ENCODE results near the gene PITX2. TPM values are rescaled to one million over a fixed set of nuclear protein-coding genes. Genes with fewer than 3 reads are reported as not detected.
A peak's percentile ranks its signal among the peaks of the same experiment; 100 is the strongest.

Gene PITX2
- total RNA-seq: under 1 TPM in 1 of 2 donors, not detected in 1; 0.13 TPM

DNA sequence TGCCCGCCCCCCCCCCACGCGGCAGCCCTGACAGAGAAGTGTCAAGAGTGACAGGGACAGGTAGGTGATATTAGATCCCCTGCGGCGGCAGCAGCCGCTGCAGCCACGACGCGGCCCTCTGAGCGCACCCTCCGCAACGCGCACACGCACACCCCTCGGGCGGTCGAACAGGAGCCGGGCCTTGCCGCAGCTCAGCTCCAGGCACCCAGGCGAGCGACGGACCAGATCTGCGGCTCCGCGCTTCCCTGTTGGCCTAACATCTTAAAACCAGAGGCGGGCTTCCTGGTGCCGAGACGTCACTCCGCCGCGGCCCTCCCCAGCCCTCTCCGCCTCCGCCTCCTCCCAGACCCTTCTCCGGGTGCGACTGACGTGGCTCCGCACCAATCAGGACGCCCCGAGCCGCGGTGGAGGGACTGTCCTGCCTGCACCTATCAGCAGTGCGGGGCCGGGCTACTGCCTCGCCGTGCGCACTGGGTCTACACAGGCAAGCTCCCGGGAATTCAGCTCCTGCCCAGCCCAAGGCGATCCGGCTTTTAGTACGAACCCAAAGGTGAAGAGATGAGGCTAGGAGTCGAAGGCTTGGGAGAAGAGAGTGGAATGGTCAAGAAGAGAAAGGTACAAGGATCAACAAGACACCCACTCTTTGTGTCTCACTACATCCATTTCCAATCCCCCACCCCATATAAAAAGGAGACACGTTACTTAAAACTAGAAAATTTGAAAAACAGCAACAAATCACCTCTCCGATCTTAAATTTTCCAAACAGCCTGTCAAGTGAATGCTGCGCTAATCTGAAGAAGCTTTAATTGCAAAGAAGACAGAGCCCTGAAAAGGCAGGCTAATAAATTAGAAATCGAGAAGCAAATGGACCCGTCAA, at the start of gene PITX2:
Gene PITX2, minus strand, starts transcription at position 237 of the 877 bp plus-strand sequence. CDS start 617 bp downstream, outside the sequence.
- ATAC-seq (replicated peaks): peak; percentile 78
- peaks cover 13% of the 10 kb centered on the region for H3K9me3 Mint-ChIP-seq
- H3K27me3 Mint-ChIP-seq: peaks cover 72% of the 10 kb centered on the region
- H3K36me3 Mint-ChIP-seq (ENCODE audit: low read depth): peaks cover 34% of the 10 kb centered on the region
- peak within 1 kb of the TSS; percentile 54 for H3K4me3 Mint-ChIP-seq
- peaks cover 5% of the 10 kb centered on the region for H3K4me1 Mint-ChIP-seq
- H3K27ac Mint-ChIP-seq: no peak within 1 kb of the TSS

DNA sequence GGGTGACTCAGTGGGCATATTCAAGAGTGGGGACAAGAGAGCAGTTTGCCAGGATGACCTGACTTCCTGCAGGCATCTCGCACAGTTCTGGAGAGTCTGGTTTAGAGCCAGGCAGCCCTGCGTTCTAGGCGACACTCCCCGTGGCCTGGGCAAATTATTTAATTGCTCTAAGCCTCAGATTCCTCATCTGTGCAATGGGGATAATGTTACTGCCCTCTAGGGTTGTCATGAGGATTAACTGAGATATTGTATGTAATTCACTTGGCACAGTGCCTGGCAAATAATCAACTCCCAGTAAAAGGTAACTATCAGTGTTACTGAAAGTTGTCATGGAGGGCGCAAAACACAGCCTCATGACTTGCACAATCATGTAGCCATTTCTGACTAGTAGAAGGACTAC, 48.8 kb upstream of the PITX2 start:
- ATAC-seq (replicated peaks): no peak
- Mint-ChIP-seq H3K4me3 (no peak overlapping the region), H3K36me3 (ENCODE audit: low read depth) (no peaks in the 10 kb centered on the region), H3K4me1 (no peaks in the 10 kb centered on the region), H3K27me3 (no peaks in the 10 kb centered on the region), H3K27ac (no peak overlapping the region), H3K9me3 (no peaks in the 10 kb centered on the region)

DNA sequence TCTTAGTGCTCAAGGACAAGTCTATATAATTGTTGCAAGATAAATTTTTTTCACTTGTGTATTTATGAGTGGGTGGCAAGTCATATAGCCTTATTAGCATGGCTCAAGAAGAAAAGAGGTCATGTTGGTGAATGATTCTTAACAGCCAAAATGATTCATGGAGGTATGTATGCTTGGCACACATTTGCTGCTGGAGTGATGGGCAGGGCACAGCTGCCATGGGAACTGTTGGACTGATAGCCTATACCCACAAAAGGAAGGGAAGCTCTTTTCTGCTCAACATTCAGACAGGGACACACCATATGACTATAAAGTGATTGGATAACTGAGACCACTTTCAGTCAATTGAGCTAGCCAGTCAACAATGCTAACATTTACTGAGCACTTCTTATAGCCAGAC, 46.8 kb upstream of the PITX2 start:
- Mint-ChIP-seq H3K27ac (no peak overlapping the region), H3K4me3 (no peak overlapping the region), H3K36me3 (ENCODE audit: low read depth) (no peaks in the 10 kb centered on the region), H3K9me3 (no peaks in the 10 kb centered on the region), H3K27me3 (peaks cover 1% of the 10 kb centered on the region), H3K4me1 (no peaks in the 10 kb centered on the region)
- no peak for ATAC-seq (replicated peaks)

DNA sequence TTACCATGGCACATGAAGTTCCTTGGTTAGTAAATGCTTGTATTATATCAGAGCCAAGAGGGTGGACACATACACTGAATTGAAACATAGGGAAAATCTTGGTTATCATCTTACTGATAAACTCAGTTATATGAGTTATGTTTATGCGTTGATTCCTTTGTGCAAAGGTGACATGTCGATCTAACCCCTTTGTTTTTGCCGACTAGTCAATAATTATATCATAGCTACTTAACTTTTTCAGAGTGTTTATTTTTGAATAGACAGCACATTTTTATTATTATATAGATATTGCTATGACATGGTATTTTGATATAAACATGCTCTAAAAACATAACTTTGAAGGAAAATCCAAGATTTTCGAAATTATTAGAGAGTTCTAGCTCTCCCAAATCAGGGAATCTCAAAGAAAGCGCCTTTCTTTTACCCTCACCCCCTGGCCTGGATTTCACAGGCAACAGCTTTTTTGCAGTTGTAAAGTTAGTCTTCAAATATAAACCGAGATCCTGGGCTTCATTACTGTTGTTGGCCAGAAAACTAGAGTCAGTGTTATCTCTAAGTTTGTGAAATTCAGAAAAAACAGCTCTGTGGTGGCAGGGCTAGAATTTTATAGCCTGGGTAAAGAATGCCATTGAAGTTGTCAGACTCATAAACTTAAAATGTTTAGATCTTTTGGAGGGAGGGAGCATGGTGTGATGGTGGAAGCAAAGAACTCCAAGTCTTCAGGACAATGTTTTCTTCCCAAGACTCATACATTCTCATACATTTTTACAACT, 45.8 kb upstream of the PITX2 start:
- no peak for ATAC-seq (replicated peaks)
- Mint-ChIP-seq H3K36me3 (ENCODE audit: low read depth) (no peaks in the 10 kb centered on the region), H3K4me3 (no peak overlapping the region), H3K4me1 (no peaks in the 10 kb centered on the region), H3K27me3 (peaks cover 9% of the 10 kb centered on the region), H3K27ac (no peak overlapping the region), H3K9me3 (no peaks in the 10 kb centered on the region)

DNA sequence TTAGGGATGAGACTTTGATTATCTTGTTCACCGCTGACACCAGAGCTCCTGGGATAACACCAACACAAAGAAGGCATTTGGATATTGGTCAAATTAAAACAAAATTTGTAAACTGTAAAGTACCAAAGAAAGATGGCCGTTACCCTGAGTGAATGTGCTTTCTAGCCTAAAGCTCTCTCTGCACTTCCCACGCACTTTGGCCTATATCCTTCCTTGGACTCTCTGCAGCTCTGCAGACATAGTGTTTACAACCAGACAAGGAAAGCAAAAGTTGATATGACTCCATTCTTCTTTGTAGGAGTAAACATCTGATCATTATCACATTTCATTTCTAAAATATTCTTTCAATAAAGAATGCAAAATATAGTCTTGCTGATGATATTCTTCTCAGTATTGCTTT, 44.8 kb upstream of the PITX2 start:
- Mint-ChIP-seq H3K4me3 (no peak overlapping the region), H3K27me3 (peaks cover 9% of the 10 kb centered on the region), H3K27ac (no peak overlapping the region), H3K9me3 (no peaks in the 10 kb centered on the region), H3K36me3 (ENCODE audit: low read depth) (no peaks in the 10 kb centered on the region), H3K4me1 (no peaks in the 10 kb centered on the region)
- no peak for ATAC-seq (replicated peaks)

- Mint-ChIP-seq H3K4me3 (no peak overlapping the region), H3K9me3 (no peaks in the 10 kb centered on the region), H3K36me3 (ENCODE audit: low read depth) (no peaks in the 10 kb centered on the region), H3K27me3 (peaks cover 14% of the 10 kb centered on the region), H3K27ac (no peak overlapping the region), H3K4me1 (no peaks in the 10 kb centered on the region)
- ATAC-seq (replicated peaks): no peak
These were observed 43.2 kb upstream of the PITX2 start for GRCh38 chr4:110666030-110666429.

GRCh38 chr4:110663738-110664444, 41.0 kb upstream of the PITX2 start:
- ATAC-seq (replicated peaks): no peak
- Mint-ChIP-seq H3K36me3 (ENCODE audit: low read depth) (no peaks in the 10 kb centered on the region), H3K9me3 (no peaks in the 10 kb centered on the region), H3K27me3 (peaks cover 23% of the 10 kb centered on the region), H3K4me1 (no peaks in the 10 kb centered on the region), H3K4me3 (no peak overlapping the region), H3K27ac (no peak overlapping the region)

DNA sequence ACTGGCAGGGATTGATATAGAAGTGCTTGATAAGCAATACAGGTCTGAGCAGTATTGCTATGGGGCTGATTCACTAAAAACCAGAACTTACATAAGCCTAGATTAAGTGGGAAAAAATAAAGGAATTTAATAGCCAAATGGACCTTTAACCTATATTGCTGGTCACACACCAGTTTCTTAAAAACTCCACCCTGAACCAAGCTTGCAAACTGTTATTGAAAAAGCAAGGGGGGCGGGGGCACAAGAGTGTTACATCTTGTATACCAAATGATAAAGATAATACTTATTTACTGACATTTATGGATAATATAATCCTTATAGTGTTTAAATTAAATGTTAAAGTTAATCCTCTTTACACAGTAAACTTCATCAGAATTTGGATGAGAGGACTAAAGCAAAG, 40.3 kb upstream of the PITX2 start:
- no peak for ATAC-seq (replicated peaks)
- H3K9me3 Mint-ChIP-seq: no peaks in the 10 kb centered on the region
- no peak overlapping the region for H3K4me3 Mint-ChIP-seq
- H3K27me3 Mint-ChIP-seq: peaks cover 26% of the 10 kb centered on the region
- H3K36me3 Mint-ChIP-seq (ENCODE audit: low read depth): no peaks in the 10 kb centered on the region
- H3K27ac Mint-ChIP-seq: no peak overlapping the region
- no peaks in the 10 kb centered on the region for H3K4me1 Mint-ChIP-seq

- Mint-ChIP-seq H3K27me3 (peaks cover 32% of the 10 kb centered on the region), H3K4me1 (no peaks in the 10 kb centered on the region), H3K36me3 (ENCODE audit: low read depth) (no peaks in the 10 kb centered on the region), H3K27ac (no peak overlapping the region), H3K4me3 (no peak overlapping the region), H3K9me3 (no peaks in the 10 kb centered on the region)
- ATAC-seq (replicated peaks): no peak
These were observed 37.9 kb upstream of the PITX2 start for GRCh38 chr4:110660755-110661154.

DNA sequence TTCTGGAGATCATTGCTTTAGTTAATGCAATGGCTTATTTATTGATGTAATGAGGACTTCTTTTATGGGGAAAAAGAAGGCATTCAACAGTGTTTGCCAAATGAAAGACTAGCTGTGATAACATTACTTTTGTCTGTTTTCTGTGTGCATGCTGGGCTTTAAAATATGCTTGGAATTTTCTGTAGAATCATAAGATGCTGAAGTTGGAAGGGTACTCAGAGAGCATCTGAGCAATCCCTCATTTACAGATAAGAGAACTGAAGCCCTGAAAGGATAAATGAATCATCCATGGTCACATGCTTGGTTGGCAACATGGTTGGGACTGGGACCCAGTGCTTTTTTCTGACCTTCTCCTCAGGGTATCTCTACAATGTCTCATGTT, 31.4 kb upstream of the PITX2 start:
- Mint-ChIP-seq H3K4me3 (no peak overlapping the region), H3K36me3 (ENCODE audit: low read depth) (no peaks in the 10 kb centered on the region), H3K27ac (no peak overlapping the region), H3K9me3 (no peaks in the 10 kb centered on the region), H3K27me3 (peaks cover 22% of the 10 kb centered on the region), H3K4me1 (no peaks in the 10 kb centered on the region)
- ATAC-seq (replicated peaks): no peak

DNA sequence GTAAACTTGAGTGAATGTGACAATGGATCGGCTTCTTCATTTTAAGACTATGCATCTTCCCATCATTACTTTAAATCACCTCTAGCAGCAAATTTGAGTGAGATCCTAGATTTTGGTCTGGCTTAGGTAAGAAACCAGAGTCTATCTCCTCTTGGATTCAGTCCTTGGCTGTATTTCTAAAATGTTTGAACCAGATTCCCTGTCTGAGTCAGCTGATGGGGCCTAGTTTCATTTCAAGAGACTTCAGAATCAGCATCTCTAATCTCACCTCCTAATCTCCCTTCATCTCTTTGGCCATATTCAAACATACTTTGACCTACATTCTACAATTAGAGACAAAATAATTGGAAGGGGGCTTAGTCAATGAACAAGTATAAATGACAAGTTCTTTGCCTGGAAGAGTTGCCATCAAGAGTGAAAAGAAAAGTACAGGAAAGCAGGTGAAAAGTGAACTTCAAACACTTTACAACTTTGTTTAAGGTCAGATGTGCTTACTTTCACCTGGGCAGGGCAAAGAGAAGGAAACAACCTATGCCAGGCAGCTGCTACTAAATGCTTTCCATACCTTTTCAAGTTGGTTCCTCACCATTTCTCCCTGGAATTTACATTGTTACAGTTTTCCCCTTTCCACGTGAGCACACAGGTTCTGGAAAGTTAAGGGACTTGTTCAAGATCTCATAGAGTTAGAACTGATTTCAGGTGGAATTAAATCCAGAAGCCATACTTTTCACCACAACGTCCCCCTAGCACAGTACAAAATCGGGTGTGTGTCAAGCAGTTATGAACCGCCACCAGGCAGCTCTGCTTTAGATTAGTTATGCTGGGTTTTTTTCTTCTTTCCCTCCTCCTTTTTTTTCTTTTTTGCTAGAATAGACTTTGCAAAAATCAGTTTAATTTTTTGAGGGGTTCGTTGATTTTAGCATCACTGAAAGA, 30.7 kb upstream of the PITX2 start:
- no peak overlapping the region for H3K27ac Mint-ChIP-seq
- H3K9me3 Mint-ChIP-seq: no peaks in the 10 kb centered on the region
- H3K27me3 Mint-ChIP-seq: peaks cover 17% of the 10 kb centered on the region

DNA sequence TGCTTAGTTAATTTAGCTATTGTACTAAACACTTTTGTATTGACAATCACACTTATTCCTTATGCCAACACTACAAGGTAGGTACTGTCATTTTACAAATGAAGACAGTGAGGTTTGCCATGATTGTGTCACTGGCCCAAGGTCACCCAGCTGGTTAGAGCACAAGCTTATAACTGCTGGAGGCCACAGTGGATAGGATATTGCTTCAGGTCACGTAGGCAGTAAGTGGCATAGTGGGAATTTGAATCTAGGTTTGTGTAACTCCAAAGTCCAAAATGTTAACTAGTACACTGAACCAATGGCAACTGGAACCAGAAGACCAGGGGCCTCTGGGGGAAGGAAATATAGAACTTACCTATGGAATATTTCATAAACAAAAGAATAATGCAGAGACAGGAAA, 21.1 kb upstream of the PITX2 start:
- no peak overlapping the region for H3K27ac Mint-ChIP-seq
- H3K4me1 Mint-ChIP-seq: no peaks in the 10 kb centered on the region
- H3K9me3 Mint-ChIP-seq: peaks cover 3% of the 10 kb centered on the region
- H3K27me3 Mint-ChIP-seq: peaks cover 51% of the 10 kb centered on the region
- ATAC-seq (replicated peaks): no peak
- H3K4me3 Mint-ChIP-seq: no peak overlapping the region
- no peaks in the 10 kb centered on the region for H3K36me3 Mint-ChIP-seq (ENCODE audit: low read depth)

More for the DNA sequence above, 30.7 kb upstream of the PITX2 start:
- Mint-ChIP-seq H3K4me3 (no peak overlapping the region), H3K36me3 (ENCODE audit: low read depth) (no peaks in the 10 kb centered on the region), H3K4me1 (no peaks in the 10 kb centered on the region)
- ATAC-seq (replicated peaks): no peak

GRCh38 chr4:110643096-110643495, 20.2 kb upstream of the PITX2 start:
- H3K4me3 Mint-ChIP-seq: no peak overlapping the region
- ATAC-seq (replicated peaks): no peak
- peaks cover 60% of the 10 kb centered on the region for H3K27me3 Mint-ChIP-seq
- H3K9me3 Mint-ChIP-seq: peaks cover 3% of the 10 kb centered on the region
- H3K4me1 Mint-ChIP-seq: no peaks in the 10 kb centered on the region
- H3K36me3 Mint-ChIP-seq (ENCODE audit: low read depth): no peaks in the 10 kb centered on the region
- H3K27ac Mint-ChIP-seq: no peak overlapping the region

- no peak overlapping the region for H3K4me3 Mint-ChIP-seq
- H3K36me3 Mint-ChIP-seq (ENCODE audit: low read depth): peaks cover 7% of the 10 kb centered on the region
- H3K9me3 Mint-ChIP-seq: peaks cover 3% of the 10 kb centered on the region
- ATAC-seq (replicated peaks): no peak
- H3K27ac Mint-ChIP-seq: no peak overlapping the region
- H3K4me1 Mint-ChIP-seq: no peaks in the 10 kb centered on the region
- peaks cover 65% of the 10 kb centered on the region for H3K27me3 Mint-ChIP-seq
These were observed 18.3 kb upstream of the PITX2 start for GRCh38 chr4:110641218-110641617.

All from activated T-helper 17 cell treated with anti-CD3 and anti-CD28 coated beads, Interleukin-2, amount 50 U/mL, for 72 hours (primary cell).